Measurements from ENCODE around the gene KIAA1217.

Gene KIAA1217

GRCh38 chr10:24462291-24462813 is 253.4 kb downstream of the KIAA1217 start:
- H3K4me3 ChIP-seq (ENCODE audit: low read depth, low read length) = no peak overlapping the region
- no peak for TF ChIP-seq CTCF (IDR thresholded peaks at IDR 0.05; ENCODE audit: borderline replicate concordance, insufficient read depth, low read depth, low read length)

- no peak for TF ChIP-seq CTCF (IDR thresholded peaks at IDR 0.05; ENCODE audit: borderline replicate concordance, insufficient read depth, low read depth, low read length)
Observed at GRCh38 chr10:24462889-24463552, 254.1 kb downstream of the KIAA1217 start.

GRCh38 chr10:24463611-24464426 is 254.9 kb downstream of the KIAA1217 start:
- no peak for TF ChIP-seq CTCF (IDR thresholded peaks at IDR 0.05; ENCODE audit: borderline replicate concordance, insufficient read depth, low read depth, low read length)
- no peak overlapping the region for H3K4me3 ChIP-seq (ENCODE audit: low read depth, low read length)

More at GRCh38 chr10:24462889-24463552, 254.1 kb downstream of the KIAA1217 start:
- no peak overlapping the region for H3K4me3 ChIP-seq (ENCODE audit: low read depth, low read length)

GRCh38 chr10:24465124-24465874 is 256.4 kb downstream of the KIAA1217 start:
- no peak overlapping the region for H3K4me3 ChIP-seq (ENCODE audit: low read depth, low read length)
- no peak for TF ChIP-seq CTCF (IDR thresholded peaks at IDR 0.05; ENCODE audit: borderline replicate concordance, insufficient read depth, low read depth, low read length)

GRCh38 chr10:24465891-24466818 is 257.2 kb downstream of the KIAA1217 start:
- no peak overlapping the region for H3K4me3 ChIP-seq (ENCODE audit: low read depth, low read length)
- no peak for TF ChIP-seq CTCF (IDR thresholded peaks at IDR 0.05; ENCODE audit: borderline replicate concordance, insufficient read depth, low read depth, low read length)

GRCh38 chr10:24467136-24467535 is 258.2 kb downstream of the KIAA1217 start:
- no peak overlapping the region for H3K4me3 ChIP-seq (ENCODE audit: low read depth, low read length)
- TF ChIP-seq CTCF (IDR thresholded peaks at IDR 0.05; ENCODE audit: borderline replicate concordance, insufficient read depth, low read depth, low read length) = no peak

Data from GM12875 (cell line).